K562 (cell line): ENCODE results near the gene SPTBN4. TPM values are rescaled to one million over a fixed set of nuclear protein-coding genes. Genes with fewer than 3 reads are reported as not detected.

Experiments
- BMI1 ChIP-seq: fragments of 150-350 bp; IDR thresholded peaks from 2 replicates; pipeline ENCODE4 v1.6.1; 2014; ENCODE audit warnings: low read length
- CBFA2T2 ChIP-seq: fragments of 450-650 bp; conservative IDR thresholded peaks from 2 replicates; pipeline ENCODE4 v1.6.1; 2017; ENCODE audit warnings: mild to moderate bottlenecking
- CCNT2 ChIP-seq: IDR thresholded peaks from 2 replicates; pipeline ENCODE4 v1.6.1; 2011; ENCODE audit warnings: borderline replicate concordance, low read depth, mild to moderate bottlenecking, moderate library complexity, mixed read lengths, low read length; ENCODE audit not compliant: insufficient read length; ENCODE audit errors: extremely low read depth
- CSDE1 ChIP-seq, 2 experiments: fragments of 450-650 bp; IDR thresholded peaks; 2 replicates each; pipeline ENCODE4 v1.6.1; 2016; ENCODE audit warnings: mild to moderate bottlenecking in 1 of 2
- DPF2 ChIP-seq: fragments of 450-650 bp; IDR thresholded peaks from 2 replicates; pipeline ENCODE4 v1.6.1; 2016
- E2F1 ChIP-seq: sonication (generic); formaldehyde crosslinking; IDR thresholded peaks from 2 replicates; pipeline ENCODE4 v1.8.1; 2023; ENCODE audit warnings: mild to moderate bottlenecking, missing genetic modification reagents, moderate library complexity
- ELF1 ChIP-seq: fragments of 200-800 bp; sonication (Bioruptor generic); IDR thresholded peaks from 2 replicates; pipeline ENCODE4 v1.6.1; 2016; ENCODE audit warnings: missing genetic modification characterization, missing compliant biosample characterization
- FOS ChIP-seq: IDR thresholded peaks from 3 replicates; pipeline ENCODE4 v1.6.1; 2011; ENCODE audit not compliant: insufficient read length; ENCODE audit errors: extremely low read depth
- FOSL1 ChIP-seq: fragments of 200-800 bp; sonication (Bioruptor generic); conservative IDR thresholded peaks from 2 replicates; pipeline ENCODE4 v1.6.1; 2016; ENCODE audit warnings: missing genetic modification characterization, missing compliant biosample characterization
- FOXA3 ChIP-seq, 2 experiments: fragments of 450-650 bp in 1 of 2; sonication (generic) in 1 of 2; formaldehyde crosslinking; IDR thresholded peaks in 1 of 2; conservative IDR thresholded peaks in 1 of 2; 2 replicates each; pipeline versions ENCODE4 v1.4.0 to v1.8.0; 2020 to 2022; ENCODE audit warnings: mild to moderate bottlenecking in 2 of 2, missing genetic modification reagents in 1 of 2
- FOXJ2 ChIP-seq: fragments of 200-800 bp; sonication (Bioruptor generic); IDR thresholded peaks from 2 replicates; pipeline ENCODE4 v1.6.1; 2016; ENCODE audit warnings: missing genetic modification characterization, missing compliant biosample characterization
- KAT2B ChIP-seq: IDR thresholded peaks from one replicate; pipeline ENCODE4 v1.6.1; 2012; ENCODE audit warnings: low read depth, mild to moderate bottlenecking, control low read depth, inconsistent platforms, low read length, moderate library complexity
- MAX ChIP-seq: sonication (generic); formaldehyde crosslinking; IDR thresholded peaks from 2 replicates; pipeline ENCODE4 v1.9.0; 2022; ENCODE audit warnings: mild to moderate bottlenecking, missing genetic modification reagents
- PCBP1 ChIP-seq: fragments of 200-400 bp; formaldehyde crosslinking; IDR thresholded peaks from 2 replicates; pipeline ENCODE4 v1.6.1; 2018; ENCODE audit warnings: mild to moderate bottlenecking, low read depth, low read length; ENCODE audit not compliant: poor library complexity, severe bottlenecking
- POLR2G ChIP-seq: fragments of 200-400 bp; formaldehyde crosslinking; IDR thresholded peaks from 2 replicates; pipeline ENCODE4 v1.6.1; 2017; ENCODE audit warnings: low read depth, mild to moderate bottlenecking, antibody characterized with exemption, low read length, moderate library complexity
- PRMT5 ChIP-seq: sonication (generic); formaldehyde crosslinking; IDR thresholded peaks from 2 replicates; pipeline ENCODE4 v1.5.0; 2020; ENCODE audit warnings: missing genetic modification reagents
- SMAD2 ChIP-seq: fragments of 150-350 bp; IDR thresholded peaks from 2 replicates; pipeline ENCODE4 v1.6.1; 2014; ENCODE audit warnings: low read depth, mild to moderate bottlenecking, low read length
- SMARCA4 ChIP-seq: fragments of 450-650 bp; IDR thresholded peaks from 2 replicates; pipeline ENCODE4 v1.6.1; 2016
- TCF3 ChIP-seq: sonication (generic); formaldehyde crosslinking; IDR thresholded peaks from 2 replicates; pipeline ENCODE4 v1.4.0; 2020; ENCODE audit warnings: mild to moderate bottlenecking, missing genetic modification reagents
- TFAP4 ChIP-seq: sonication (generic); formaldehyde crosslinking; IDR thresholded peaks from 2 replicates; pipeline ENCODE4 v1.8.0; 2022; ENCODE audit warnings: missing genetic modification reagents, mild to moderate bottlenecking, moderate library complexity, borderline replicate concordance
- ZFX ChIP-seq: sonication (generic); formaldehyde crosslinking; IDR thresholded peaks from 2 replicates; pipeline ENCODE4 v1.8.0; 2022; ENCODE audit warnings: mild to moderate bottlenecking, missing genetic modification reagents, moderate library complexity
- ZNF197 ChIP-seq: fragments of 200-800 bp; sonication (Bioruptor generic); IDR thresholded peaks from 2 replicates; pipeline ENCODE4 v1.6.1; 2016; ENCODE audit warnings: low read depth, missing genetic modification characterization, missing compliant biosample characterization
- ZNF239 ChIP-seq: fragments of 250-450 bp; sonication (Bioruptor Pico); IDR thresholded peaks from 2 replicates; pipeline ENCODE4 v1.4.0; 2020; ENCODE audit warnings: mild to moderate bottlenecking
- ZNF444 ChIP-seq: fragments of 250-450 bp; sonication (Bioruptor Pico); IDR thresholded peaks from 2 replicates; pipeline ENCODE4 v1.4.0; 2020; ENCODE audit warnings: mild to moderate bottlenecking, moderate library complexity
- polyA plus RNA-seq, 8 experiments: library from polyadenylated mRNA; depleted of rRNA in 4 of 8; stranded (reverse) in 5 of 8; unstranded in 3 of 8; fragments of >200 nt; fragmentation: Nextera tagmentation in 2 of 8; fragmentation: Illumina TruSeq in 1 of 8; extraction: Ambion mirVana in 2 of 8; extraction: Trizol in 1 of 8; gene quantifications; 2 replicates each; pipeline versions ENCODE4 v1.2.1 to v1.2.3, GENCODE V29; 2011 to 2014; ENCODE audit warnings: inconsistent platforms in 1 of 8, missing spikeins in 1 of 8
- total RNA-seq, 7 experiments: library from RNA; depleted of rRNA in 6 of 7; stranded (reverse); fragments of >200 nt in 6 of 7; fragmentation: Illumina TruSeq in 2 of 7; extraction: Trizol in 2 of 7; gene quantifications; 2 replicates each; pipeline versions ENCODE4 v1.2.1 to v1.2.3, GENCODE V29; 2011 to 2021; ENCODE audit warnings: low replicate concordance in 1 of 7
- TF ChIP-seq, protein P1 (sequence below): sonication (generic); formaldehyde crosslinking; IDR thresholded peaks from 2 replicates; pipeline ENCODE4 v1.8.1; 2023; ENCODE audit warnings: mild to moderate bottlenecking, missing genetic modification reagents

Gene SPTBN4
- total and polyA plus RNA-seq, 9 of the 15 experiments (the other 6 are each of a cell fraction or from before 2014, with no cell fraction given), result 0.01 to 1.5 (median 0.86) TPM

DNA sequence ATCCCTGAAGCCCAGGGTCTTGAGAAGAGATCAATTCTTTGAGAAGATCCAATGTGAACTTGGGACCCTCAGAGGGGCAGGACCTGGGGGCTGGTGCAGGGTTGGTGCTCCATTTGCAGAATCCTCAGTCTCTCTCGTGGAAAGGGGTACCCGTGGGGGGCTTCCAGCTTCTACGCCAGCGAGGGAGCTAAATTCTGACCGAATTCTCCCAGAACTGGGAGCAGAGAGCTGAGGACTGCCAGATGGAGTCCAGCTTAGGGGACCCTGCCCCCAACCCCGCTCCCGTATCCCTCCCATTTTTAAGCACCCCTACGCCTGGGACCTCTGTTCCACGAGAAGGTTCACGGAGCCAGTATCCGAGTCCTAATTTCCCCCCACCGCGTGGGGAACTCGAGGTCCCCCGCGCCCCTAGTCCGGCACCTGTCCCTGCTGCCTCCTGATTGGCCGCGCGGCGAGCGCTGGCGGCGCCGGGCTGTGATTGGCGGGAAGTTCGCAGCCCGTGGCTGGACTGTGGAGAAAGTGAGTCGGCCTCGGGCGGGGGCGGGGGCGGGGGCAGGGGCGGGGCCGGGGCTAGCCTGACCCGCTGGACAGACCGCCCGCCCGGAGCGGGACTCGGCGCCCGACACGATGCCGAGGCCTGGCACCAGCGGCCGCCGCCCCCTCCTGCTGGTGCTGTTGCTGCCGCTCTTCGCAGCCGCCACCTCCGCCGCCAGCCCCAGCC, 130.0 kb downstream of the SPTBN4 start (continued):
- no peak for TF ChIP-seq E2F1 (CRISPR knock-in tag)
- no peak for TF ChIP-seq SMARCA4
- TF ChIP-seq DPF2, result no peak
- TF ChIP-seq PRMT5 (CRISPR knock-in tag), result no peak
- peak; percentile 23 for TF ChIP-seq CCNT2
- no peak for TF ChIP-seq ZNF239 (CRISPR knock-in tag)
- TF ChIP-seq CSDE1 (IDR thresholded peaks at IDR 0.05), result no peak
- no peak for TF ChIP-seq ZNF444 (CRISPR knock-in tag)
- peak; percentile 36 for TF ChIP-seq FOS
- no peak for TF ChIP-seq SMAD2
- peak; percentile 87 for TF ChIP-seq FOSL1 (tag)
- TF ChIP-seq ZNF197 (CRISPR knock-in tag), result no peak
- TF ChIP-seq ZFX (CRISPR knock-in tag), result 0 out of 2 replicates have a peak, but pooled peaks have one; percentile 35
- TF ChIP-seq BMI1, result no peak
- TF ChIP-seq, protein P1, sequence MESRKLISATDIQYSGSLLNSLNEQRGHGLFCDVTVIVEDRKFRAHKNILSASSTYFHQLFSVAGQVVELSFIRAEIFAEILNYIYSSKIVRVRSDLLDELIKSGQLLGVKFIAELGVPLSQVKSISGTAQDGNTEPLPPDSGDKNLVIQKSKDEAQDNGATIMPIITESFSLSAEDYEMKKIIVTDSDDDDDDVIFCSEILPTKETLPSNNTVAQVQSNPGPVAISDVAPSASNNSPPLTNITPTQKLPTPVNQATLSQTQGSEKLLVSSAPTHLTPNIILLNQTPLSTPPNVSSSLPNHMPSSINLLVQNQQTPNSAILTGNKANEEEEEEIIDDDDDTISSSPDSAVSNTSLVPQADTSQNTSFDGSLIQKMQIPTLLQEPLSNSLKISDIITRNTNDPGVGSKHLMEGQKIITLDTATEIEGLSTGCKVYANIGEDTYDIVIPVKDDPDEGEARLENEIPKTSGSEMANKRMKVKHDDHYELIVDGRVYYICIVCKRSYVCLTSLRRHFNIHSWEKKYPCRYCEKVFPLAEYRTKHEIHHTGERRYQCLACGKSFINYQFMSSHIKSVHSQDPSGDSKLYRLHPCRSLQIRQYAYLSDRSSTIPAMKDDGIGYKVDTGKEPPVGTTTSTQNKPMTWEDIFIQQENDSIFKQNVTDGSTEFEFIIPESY (CRISPR knock-in tag), result 0 out of 2 replicates have a peak, but pooled peaks have one; percentile 13
- peak; percentile 64 for TF ChIP-seq TFAP4 (CRISPR knock-in tag)
- peak; percentile 65; the same call in 1 of the 2 replicates for TF ChIP-seq MAX (CRISPR knock-in tag)
- TF ChIP-seq PCBP1, result no peak
- no peak for TF ChIP-seq CBFA2T2
- no peak for TF ChIP-seq KAT2B
- no peak for TF ChIP-seq ELF1
- no peak for TF ChIP-seq FOXA3 (CRISPR knock-in tag; conservative IDR thresholded peaks at IDR 0.05 in 1 of 2, IDR thresholded peaks at IDR 0.05 in 1 of 2)
- TF ChIP-seq POLR2G, result peak; percentile 53; the same call in 1 of the 2 replicates
- no peak for TF ChIP-seq TCF3
- TF ChIP-seq FOXJ2 (tag), result no peak
